DND-41 (cell line): ENCODE measurements around the gene TBCD.

ENCODE experiments used
- CTCF ChIP-seq: IDR thresholded peaks from 2 replicates; pipeline ENCODE4 v1.5.1; 2012; ENCODE audit warnings: borderline replicate concordance, low read length, moderate library complexity, mild to moderate bottlenecking; ENCODE audit not compliant: poor library complexity, severe bottlenecking; ENCODE audit errors: extremely low read depth
- EZH2 ChIP-seq: IDR thresholded peaks from 3 replicates; pipeline ENCODE4 v1.6.1; 2012; ENCODE audit warnings: borderline replicate concordance, low read depth, mild to moderate bottlenecking, moderate library complexity, low read length, inconsistent platforms; ENCODE audit not compliant: severe bottlenecking

GRCh38 chr17:82718986-82719685, 32.7 kb upstream of the TBCD start:
- TF ChIP-seq CTCF (no peak), EZH2 (no peak)
